ENCODE data around the gene RAET1E. TPM values are rescaled to one million over a fixed set of nuclear protein-coding genes. Genes with fewer than 3 reads are reported as not detected.
"Not testable (repeated sequence)": the region's sequence is repeated elsewhere in the genome, so short reads cannot be mapped to it uniquely, and the experiment has no call there.

RAET1E gene
- total and polyA plus RNA-seq, 4 donors = 0.56 to 0.98 (median 0.93) TPM

DNA sequence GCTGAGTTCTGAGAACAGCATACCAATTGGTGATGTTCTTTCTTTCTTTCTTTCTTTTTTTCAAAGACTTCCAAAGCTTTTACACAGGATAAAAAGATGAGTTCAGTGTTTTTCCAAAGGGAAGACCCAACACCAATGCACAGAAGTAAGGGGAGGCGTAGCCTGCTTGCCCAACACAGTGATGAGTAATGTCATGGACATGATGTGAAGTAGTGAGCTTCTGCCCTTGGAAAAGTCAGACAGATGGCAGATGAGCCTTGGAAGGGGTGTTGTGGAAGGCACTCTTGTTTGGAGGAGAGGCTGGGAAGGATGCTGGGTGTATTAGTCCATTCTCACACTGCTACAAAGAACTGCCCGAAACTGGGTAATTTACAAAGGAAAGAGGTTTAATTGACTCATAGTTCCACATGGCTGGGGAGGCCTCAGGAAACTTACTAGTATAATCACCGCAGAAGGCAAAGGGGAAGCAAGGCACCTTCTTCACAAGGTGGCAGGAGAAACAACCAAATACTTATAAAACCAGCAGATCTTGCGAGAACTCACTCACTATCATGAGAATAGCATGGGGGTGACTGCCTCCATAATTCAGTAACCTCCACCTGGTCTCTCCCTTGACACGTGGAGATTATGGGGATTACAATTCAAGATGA, 46.3 kb downstream of the RAET1E start:
- H3K4me1 ChIP-seq (ENCODE audit: control insufficient read depth in 5 of 5, insufficient read depth in 5 of 5, low read length in 5 of 5) = peaks cover 0 to 17% (median 0%) of the 10 kb centered on the region in 5 donors
- WGBS, 2 donors = 63 to 73% methylated on average over 5 of the region's 5 CpGs
- H3K27ac ChIP-seq (ENCODE audit: low read depth in 1 of 2, low read length in 1 of 2) = peak overlapping the region in 1 of 2 donors; percentile 76
- peaks cover 0 to 7% (median 2%) of the 10 kb centered on the region in 4 donors for H3K36me3 ChIP-seq (ENCODE audit: control insufficient read depth in 4 of 4, insufficient read depth in 4 of 4, low read length in 4 of 4)
- H3K9ac ChIP-seq (ENCODE audit: insufficient read depth in 1 of 2, low read length in 2 of 2) = no peak overlapping the region
- no peak for ATAC-seq (ENCODE audit: insufficient read depth, low FRiP score)
- H3K4me3 ChIP-seq = no peak overlapping the region
- DNase-seq = no peak
- H3K9me3 ChIP-seq (ENCODE audit: control insufficient read depth in 4 of 4, insufficient read depth in 3 of 4, low read length in 3 of 4) = no peaks in the 10 kb centered on the region
- H3K27me3 ChIP-seq (ENCODE audit: control insufficient read depth in 3 of 3, insufficient read depth in 3 of 3, low read length in 2 of 3) = no peaks in the 10 kb centered on the region
- TF ChIP-seq, protein P1, sequence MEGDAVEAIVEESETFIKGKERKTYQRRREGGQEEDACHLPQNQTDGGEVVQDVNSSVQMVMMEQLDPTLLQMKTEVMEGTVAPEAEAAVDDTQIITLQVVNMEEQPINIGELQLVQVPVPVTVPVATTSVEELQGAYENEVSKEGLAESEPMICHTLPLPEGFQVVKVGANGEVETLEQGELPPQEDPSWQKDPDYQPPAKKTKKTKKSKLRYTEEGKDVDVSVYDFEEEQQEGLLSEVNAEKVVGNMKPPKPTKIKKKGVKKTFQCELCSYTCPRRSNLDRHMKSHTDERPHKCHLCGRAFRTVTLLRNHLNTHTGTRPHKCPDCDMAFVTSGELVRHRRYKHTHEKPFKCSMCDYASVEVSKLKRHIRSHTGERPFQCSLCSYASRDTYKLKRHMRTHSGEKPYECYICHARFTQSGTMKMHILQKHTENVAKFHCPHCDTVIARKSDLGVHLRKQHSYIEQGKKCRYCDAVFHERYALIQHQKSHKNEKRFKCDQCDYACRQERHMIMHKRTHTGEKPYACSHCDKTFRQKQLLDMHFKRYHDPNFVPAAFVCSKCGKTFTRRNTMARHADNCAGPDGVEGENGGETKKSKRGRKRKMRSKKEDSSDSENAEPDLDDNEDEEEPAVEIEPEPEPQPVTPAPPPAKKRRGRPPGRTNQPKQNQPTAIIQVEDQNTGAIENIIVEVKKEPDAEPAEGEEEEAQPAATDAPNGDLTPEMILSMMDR (IDR thresholded peaks at IDR 0.05; ENCODE audit: control extremely low read depth, extremely low read depth) = no peak

GRCh38 chr6:149848343-149848742, 49.6 kb downstream of the RAET1E start:
- H3K4me3 ChIP-seq; DNase-seq; H3K9ac ChIP-seq (ENCODE audit: insufficient read depth in 1 of 2, low read length in 2 of 2); H3K9me3 ChIP-seq (ENCODE audit: control insufficient read depth in 4 of 4, insufficient read depth in 3 of 4, low read length in 3 of 4); ATAC-seq (ENCODE audit: insufficient read depth, low FRiP score); H3K27ac ChIP-seq (ENCODE audit: low read depth in 1 of 2, low read length in 1 of 2); H3K27me3 ChIP-seq (ENCODE audit: control insufficient read depth in 3 of 3, insufficient read depth in 3 of 3, low read length in 2 of 3); H3K36me3 ChIP-seq (ENCODE audit: control insufficient read depth in 4 of 4, insufficient read depth in 4 of 4, low read length in 4 of 4): not testable (repeated sequence)
- H3K4me1 ChIP-seq (ENCODE audit: control insufficient read depth in 5 of 5, insufficient read depth in 5 of 5, low read length in 5 of 5) = peaks cover 0 to 15% (median 0%) of the 10 kb centered on the region in 5 donors
- 83 to 86% methylated on average over 4 of the region's 4 CpGs for WGBS, 2 donors

Other genes with a start within 250 kb of the RAET1E start
- 10 to 100 TPM; 12.6 to 28.1 TPM for gene KATNA1, start 249.4 kb downstream of the RAET1E start, total RNA-seq
- 10 to 100 TPM; 10.5 to 12.3 TPM for gene KATNA1, start 249.4 kb downstream of the RAET1E start, polyA plus RNA-seq
- 10 to 100 TPM; 26.4 to 35.4 TPM for gene LATS1, start 180.0 kb downstream of the RAET1E start, total RNA-seq
- gene LATS1, start 180.0 kb downstream of the RAET1E start, polyA plus RNA-seq = 1 to 10 TPM; 7.1 TPM
- 10 to 100 TPM; 28.3 to 30.2 TPM for gene NUP43, start 151.6 kb downstream of the RAET1E start, total RNA-seq
- gene NUP43, start 151.6 kb downstream of the RAET1E start, polyA plus RNA-seq = 10 to 100 TPM in 1 of 2 donors, 1 to 10 TPM in 1; 6.5 to 11.2 TPM
- gene PCMT1, start 148.4 kb downstream of the RAET1E start, total RNA-seq = 10 to 100 TPM; 56.8 to 65.5 TPM
- 10 to 100 TPM; 32.6 to 91.2 TPM for gene PCMT1, start 148.4 kb downstream of the RAET1E start, polyA plus RNA-seq
- 10 to 100 TPM; 34.3 to 39.5 TPM for gene LRP11, start 33.8 kb downstream of the RAET1E start, total RNA-seq
- 10 to 100 TPM; 15.8 to 18.7 TPM for gene LRP11, start 33.8 kb downstream of the RAET1E start, polyA plus RNA-seq
- 1 to 10 TPM in 1 of 2 donors, under 1 TPM in 1; 0.61 to 1.4 TPM for gene RAET1G, start 25.0 kb upstream of the RAET1E start, total RNA-seq
- gene RAET1G, start 25.0 kb upstream of the RAET1E start, polyA plus RNA-seq = 1 to 10 TPM in 1 of 2 donors, under 1 TPM in 1; 0.32 to 1.8 TPM
- 1 to 10 TPM; 2.4 to 2.9 TPM for gene ULBP2, start 43.9 kb upstream of the RAET1E start, total RNA-seq
- 1 to 10 TPM; 1.2 to 6.2 TPM for gene ULBP2, start 43.9 kb upstream of the RAET1E start, polyA plus RNA-seq
- 1 to 10 TPM; 1.7 to 6.2 TPM for gene ULBP1, start 65.8 kb upstream of the RAET1E start, total RNA-seq
- 1 to 10 TPM in 1 of 2 donors, under 1 TPM in 1; 0.59 to 1.9 TPM for gene ULBP1, start 65.8 kb upstream of the RAET1E start, polyA plus RNA-seq
- not detected for gene RAET1L, start 127.4 kb upstream of the RAET1E start, total RNA-seq
- under 1 TPM in 1 of 2 donors, not detected in 1; 0.06 TPM for gene RAET1L, start 127.4 kb upstream of the RAET1E start, polyA plus RNA-seq
- 1 to 10 TPM; 5.7 to 6.8 TPM for gene ULBP3, start 171.0 kb upstream of the RAET1E start, total RNA-seq
- gene ULBP3, start 171.0 kb upstream of the RAET1E start, polyA plus RNA-seq = 1 to 10 TPM; 1.4 to 2.2 TPM
- 10 to 100 TPM; 20.1 to 68.4 TPM for gene PPP1R14C, start 244.9 kb upstream of the RAET1E start, total RNA-seq
- gene PPP1R14C, start 244.9 kb upstream of the RAET1E start, polyA plus RNA-seq = 10 to 100 TPM in 1 of 2 donors, 1 to 10 TPM in 1; 6.5 to 27.9 TPM

Data from lung (tissue), 12 donors.